Hepatic stellate cell (primary cell): Measurements from ENCODE around the gene C11orf68.
"Not testable (repeated sequence)": the region's sequence is repeated elsewhere in the genome, so short reads cannot be mapped to it uniquely, and the experiment has no call there.

Experiments
- DNase-seq: peaks from one replicate; pipeline ENCODE4 v3.0.0; 2011; ENCODE audit warnings: low spot score

The C11orf68 gene

GRCh38 chr11:65918211-65919140 is at the start of gene C11orf68:
Gene C11orf68, minus strand, starts transcription at chr11:65919062. Its CDS starts 31 bp downstream, at chr11:65919031.
- DNase-seq = no peak

- no peak for DNase-seq
Observed at GRCh38 chr11:65967329-65967934, 48.6 kb upstream of the C11orf68 start.

- DNase-seq = no peak
Observed at GRCh38 chr11:65965986-65966762, 47.3 kb upstream of the C11orf68 start.

- DNase-seq = no peak
Observed at GRCh38 chr11:65964906-65965305, 46.0 kb upstream of the C11orf68 start.

- DNase-seq = no peak
Observed at GRCh38 chr11:65962141-65962564, 43.3 kb upstream of the C11orf68 start.

- DNase-seq = peak; percentile 100
Observed at GRCh38 chr11:65961267-65962140, 42.6 kb upstream of the C11orf68 start, which contains the start of gene SART1. Gene SART1, plus strand, starts transcription at chr11:65961734. Its CDS starts 47 bp downstream, at chr11:65961781.

- DNase-seq = no peak
Observed at GRCh38 chr11:65960824-65961266, 42.0 kb upstream of the C11orf68 start.

- no peak for DNase-seq
Observed at GRCh38 chr11:65958774-65959420, 40.0 kb upstream of the C11orf68 start.

GRCh38 chr11:65958291-65958690 is 39.4 kb upstream of the C11orf68 start:
- no peak for DNase-seq

GRCh38 chr11:65954771-65955170 is 35.9 kb upstream of the C11orf68 start:
- no peak for DNase-seq

- no peak for DNase-seq
Observed at GRCh38 chr11:65953471-65953870, 34.6 kb upstream of the C11orf68 start.

- no peak for DNase-seq
Observed at GRCh38 chr11:65952052-65952521, 33.2 kb upstream of the C11orf68 start.

- not testable (repeated sequence) for DNase-seq
Observed at GRCh38 chr11:65951641-65952040, 32.8 kb upstream of the C11orf68 start.

- not testable (repeated sequence) for DNase-seq
Observed at GRCh38 chr11:65950711-65951110, 31.8 kb upstream of the C11orf68 start.

- no peak for DNase-seq
Observed at GRCh38 chr11:65947603-65948125, 28.8 kb upstream of the C11orf68 start.

GRCh38 chr11:65947133-65947532 is 28.3 kb upstream of the C11orf68 start:
- DNase-seq = no peak

GRCh38 chr11:65946655-65947054 is 27.8 kb upstream of the C11orf68 start:
- DNase-seq = no peak

- no peak for DNase-seq
Observed at GRCh38 chr11:65945941-65946558, 27.2 kb upstream of the C11orf68 start.

GRCh38 chr11:65945430-65945911 is 26.6 kb upstream of the C11orf68 start, which contains the start of gene TSGA10IP:
Gene TSGA10IP, plus strand, starts transcription at chr11:65945480. Its CDS starts 196 bp downstream, at chr11:65945676.
- DNase-seq = no peak

- no peak for DNase-seq
Observed at GRCh38 chr11:65944767-65945166, 25.9 kb upstream of the C11orf68 start.
